Activated T-helper 1 cell treated with Interleukin-2 at 50 U/mL for 16 hours (primary cell): ENCODE measurements around the gene ZNF614.
"Not testable (repeated sequence)": the region's sequence is repeated elsewhere in the genome, so short reads cannot be mapped to it uniquely, and the experiment has no call there.

Experiments used
- DNase-seq: peaks from one replicate; pipeline ENCODE4 v3.0.0-alpha.2; 2020; ENCODE audit warnings: low read depth

Gene ZNF614

GRCh38 chr19:52028027-52028779 is at the start of gene ZNF614:
Gene ZNF614, minus strand, starts transcription at chr19:52028379. Its CDS starts 2,634 bp downstream, at chr19:52025745.
- peak; percentile 71 for DNase-seq

GRCh38 chr19:52070496-52070895 is 42.3 kb upstream of the ZNF614 start:
- DNase-seq: no peak

- DNase-seq: no peak
Measured at GRCh38 chr19:52069653-52070052, 41.5 kb upstream of the ZNF614 start.

GRCh38 chr19:52066258-52066863 is 38.2 kb upstream of the ZNF614 start:
- no peak for DNase-seq

GRCh38 chr19:52065399-52065798 is 37.2 kb upstream of the ZNF614 start:
- no peak for DNase-seq

- not testable (repeated sequence) for DNase-seq
Measured at GRCh38 chr19:52056480-52056879, 28.3 kb upstream of the ZNF614 start.

- DNase-seq: not testable (repeated sequence)
Measured at GRCh38 chr19:52051736-52052135, 23.6 kb upstream of the ZNF614 start.

GRCh38 chr19:52048555-52049501 is 20.6 kb upstream of the ZNF614 start, which contains the start of gene ZNF432:
Gene ZNF432, minus strand, starts transcription at chr19:52048838. Its CDS starts 1,970 bp downstream, at chr19:52046868.
- DNase-seq: peak; percentile 67

GRCh38 chr19:52039169-52039568 is 11.0 kb upstream of the ZNF614 start:
- DNase-seq: no peak

- DNase-seq: no peak
Measured at GRCh38 chr19:52034051-52034728, 6.0 kb upstream of the ZNF614 start.

- DNase-seq: no peak
Measured at GRCh38 chr19:52028780-52029123, 573 bp upstream of the ZNF614 start.

GRCh38 chr19:52026255-52026990 is 1.8 kb downstream of the ZNF614 start:
- not testable (repeated sequence) for DNase-seq

GRCh38 chr19:52024478-52024877 is 3.7 kb downstream of the ZNF614 start:
- not testable (repeated sequence) for DNase-seq

GRCh38 chr19:52022193-52022592 is 6.0 kb downstream of the ZNF614 start:
- DNase-seq: no peak

GRCh38 chr19:52020506-52020905 is 7.7 kb downstream of the ZNF614 start:
- DNase-seq: no peak

- DNase-seq: no peak
Measured at GRCh38 chr19:52010674-52011073, 17.5 kb downstream of the ZNF614 start.

GRCh38 chr19:52007806-52008557 is 20.2 kb downstream of the ZNF614 start, which contains the start of gene ZNF615:
Gene ZNF615, minus strand, starts transcription at chr19:52008211. Its CDS starts 4,500 bp downstream, at chr19:52003711.
- DNase-seq: peak; percentile 75

- no peak for DNase-seq
Measured at GRCh38 chr19:52007451-52007805, 20.8 kb downstream of the ZNF614 start.

- no peak for DNase-seq
Measured at GRCh38 chr19:51994048-51994644, 34.0 kb downstream of the ZNF614 start.

GRCh38 chr19:51993422-51993821 is 34.8 kb downstream of the ZNF614 start:
- no peak for DNase-seq
